Stimulated activated memory B cell treated with anti-CD40 and anti-IgM and Interleukin-4, amounts not matched to agents 10 μg/mL and 1 μg/mL and 100 μg/mL, for 72 hours (primary cell): ENCODE measurements around the gene LIN37.
"Not testable (repeated sequence)": the region's sequence is repeated elsewhere in the genome, so short reads cannot be mapped to it uniquely, and the experiment has no call there.

ENCODE experiments used
- ATAC-seq: fragments of 150-1000 bp; cut with Tn5 transposase; 2 replicates; pipeline ENCODE4 v1.10.0; 2021
- H3K27ac Mint-ChIP-seq: one replicate; pipeline ENCODE4 v1.8.0; 2022; ENCODE audit warnings: mild to moderate bottlenecking, mixed read lengths
- H3K27me3 Mint-ChIP-seq: one replicate; pipeline ENCODE4 v1.8.0; 2022; ENCODE audit warnings: mixed read lengths
- H3K36me3 Mint-ChIP-seq: one replicate; pipeline ENCODE4 v1.8.0; 2022; ENCODE audit warnings: mixed read lengths
- H3K4me1 Mint-ChIP-seq: one replicate; pipeline ENCODE4 v1.8.0; 2022; ENCODE audit warnings: mixed read lengths
- H3K4me3 Mint-ChIP-seq: one replicate; pipeline ENCODE4 v1.8.0; 2022; ENCODE audit warnings: mild to moderate bottlenecking, moderate library complexity, mixed read lengths
- H3K9me3 Mint-ChIP-seq: one replicate; pipeline ENCODE4 v1.8.0; 2022; ENCODE audit warnings: mixed read lengths

LIN37 gene

DNA sequence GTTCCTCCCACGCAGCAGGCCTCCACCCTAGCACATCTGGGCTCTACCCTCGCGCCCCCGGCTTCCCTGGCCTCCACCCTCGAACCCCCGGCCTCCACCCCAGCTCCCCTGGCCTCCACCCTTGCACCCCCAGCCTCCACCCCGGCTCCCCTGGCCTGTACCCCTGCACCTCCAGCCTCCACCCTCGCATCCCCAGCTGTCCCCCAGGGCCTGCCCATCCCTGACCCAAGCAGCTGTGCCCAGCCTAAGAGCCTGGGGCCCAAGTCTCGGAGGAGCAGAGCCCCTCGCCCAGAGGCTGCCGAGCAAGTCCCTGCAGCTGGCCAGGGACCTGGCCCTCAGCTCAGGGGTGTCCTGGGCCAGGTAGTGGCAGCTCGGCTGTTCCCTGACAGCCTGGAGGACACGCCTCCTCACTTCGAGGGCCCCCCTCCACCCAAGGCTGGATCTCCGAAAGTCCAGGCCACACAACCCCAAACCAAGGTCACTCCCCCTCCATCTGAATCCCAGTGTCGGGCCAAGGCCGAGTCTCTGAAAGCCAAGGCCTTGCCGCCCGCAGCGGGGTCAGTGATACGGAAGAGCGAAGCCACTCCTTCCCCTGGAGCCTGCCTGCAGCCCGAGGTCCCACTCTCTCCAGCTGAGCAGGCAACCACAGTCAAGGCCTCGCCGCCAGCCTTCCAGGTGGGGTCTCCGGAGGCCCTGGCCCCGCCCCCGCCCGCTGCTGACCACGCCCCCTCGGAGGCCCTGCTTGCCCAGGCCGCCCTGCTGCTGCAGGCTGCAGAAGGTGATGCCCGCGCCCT is 19.1 kb downstream of the LIN37 start:
- Mint-ChIP-seq H3K4me1 (peaks cover 7% of the 10 kb centered on the region), H3K4me3 (no peak overlapping the region), H3K9me3 (no peaks in the 10 kb centered on the region), H3K36me3 (peaks cover 37% of the 10 kb centered on the region), H3K27ac (no peak overlapping the region), H3K27me3 (no peaks in the 10 kb centered on the region)
- peak; percentile 56 for ATAC-seq

DNA sequence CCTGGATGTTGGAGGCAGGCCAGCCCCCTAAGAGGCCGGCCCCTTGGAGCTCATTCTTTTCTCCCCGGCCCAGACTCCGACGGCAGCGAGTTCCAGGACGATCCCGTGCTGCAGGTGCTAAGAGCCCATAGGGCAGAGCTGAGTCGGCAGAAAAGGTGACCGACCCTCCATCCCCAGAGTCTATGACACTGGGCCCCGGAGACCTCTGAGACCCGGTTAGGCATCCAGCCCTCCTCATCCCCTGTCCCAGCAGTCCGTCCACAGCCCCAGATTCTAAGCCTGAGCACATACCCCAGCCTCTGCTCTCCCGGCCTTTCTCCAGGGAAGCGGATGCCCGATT is 19.7 kb downstream of the LIN37 start:
- Mint-ChIP-seq H3K9me3 (no peaks in the 10 kb centered on the region), H3K27ac (no peak overlapping the region), H3K4me3 (no peak overlapping the region), H3K27me3 (no peaks in the 10 kb centered on the region), H3K4me1 (peaks cover 7% of the 10 kb centered on the region), H3K36me3 (peaks cover 37% of the 10 kb centered on the region)
- no peak for ATAC-seq

GRCh38 chr19:35772362-35772761 is 24.0 kb downstream of the LIN37 start:
- Mint-ChIP-seq H3K4me1 (peaks cover 28% of the 10 kb centered on the region), H3K36me3 (peaks cover 19% of the 10 kb centered on the region)
- H3K9me3 Mint-ChIP-seq, ATAC-seq, H3K27ac Mint-ChIP-seq, H3K27me3 Mint-ChIP-seq, H3K4me3 Mint-ChIP-seq: not testable (repeated sequence)

- no peak for ATAC-seq
- no peak overlapping the region for H3K4me3 Mint-ChIP-seq
- H3K4me1 Mint-ChIP-seq: peaks cover 24% of the 10 kb centered on the region
- no peaks in the 10 kb centered on the region for H3K27me3 Mint-ChIP-seq
- no peaks in the 10 kb centered on the region for H3K9me3 Mint-ChIP-seq
- H3K36me3 Mint-ChIP-seq: peaks cover 11% of the 10 kb centered on the region
- H3K27ac Mint-ChIP-seq: no peak overlapping the region
Measured at GRCh38 chr19:35773020-35773806, 24.8 kb downstream of the LIN37 start.

DNA sequence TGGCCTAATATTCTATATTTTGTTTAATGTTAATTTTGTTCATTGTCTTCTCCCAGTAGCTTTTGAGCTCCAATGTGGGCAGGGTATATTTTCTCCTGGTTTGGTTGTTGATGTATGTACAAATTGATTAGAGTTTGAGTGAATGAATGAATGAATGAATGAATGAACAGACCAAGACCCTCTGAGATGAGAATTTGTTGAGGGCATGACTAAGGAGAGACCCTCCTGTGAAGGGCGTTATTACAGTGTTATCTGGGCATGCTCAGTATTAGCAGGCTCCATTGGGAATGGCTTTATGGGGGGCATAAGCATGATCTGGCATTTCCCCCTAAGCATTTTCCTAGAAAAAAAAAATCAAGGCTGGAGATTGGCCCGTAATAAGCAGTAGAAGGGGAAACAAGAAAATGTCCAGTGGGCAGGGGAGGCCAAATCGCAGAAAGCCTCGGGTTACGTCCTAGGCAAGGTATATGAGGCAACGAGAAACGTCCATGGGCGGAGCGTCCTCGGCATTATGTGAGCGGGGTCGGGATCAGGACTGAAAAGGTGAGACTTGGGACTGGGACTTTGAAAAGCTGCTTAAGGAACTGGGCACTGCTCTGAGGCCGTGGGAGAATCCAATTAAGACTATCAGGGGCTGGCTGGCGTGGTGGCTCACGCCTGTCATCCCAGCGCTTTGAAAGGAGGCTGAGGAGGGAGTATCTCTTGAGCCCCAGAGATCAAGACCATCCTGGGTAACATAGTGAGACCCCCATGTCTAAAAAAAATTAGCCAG is 26.1 kb downstream of the LIN37 start:
- peak overlapping the region; percentile 91 for H3K4me3 Mint-ChIP-seq
- no peaks in the 10 kb centered on the region for H3K27me3 Mint-ChIP-seq
- no peak for ATAC-seq
- peaks cover 22% of the 10 kb centered on the region for H3K4me1 Mint-ChIP-seq
- H3K36me3 Mint-ChIP-seq: no peaks in the 10 kb centered on the region
- H3K9me3 Mint-ChIP-seq: no peaks in the 10 kb centered on the region
- H3K27ac Mint-ChIP-seq: peak overlapping the region; percentile 70

DNA sequence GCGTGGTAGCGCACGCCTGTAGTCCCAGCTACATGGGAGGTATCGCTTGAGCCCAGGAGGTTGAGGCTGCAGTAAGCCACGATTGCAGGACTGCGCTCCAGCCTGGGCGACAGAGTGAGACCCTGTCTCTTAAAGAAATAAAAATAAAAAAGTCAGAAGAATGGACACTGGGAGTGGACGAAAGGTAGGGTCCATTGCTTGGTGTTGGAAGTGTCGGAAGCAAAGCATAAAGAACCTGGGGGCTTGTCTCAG is 26.6 kb downstream of the LIN37 start:
- no peak for ATAC-seq
- no peaks in the 10 kb centered on the region for H3K9me3 Mint-ChIP-seq
- H3K4me3 Mint-ChIP-seq: peak overlapping the region; percentile 91
- H3K36me3 Mint-ChIP-seq: no peaks in the 10 kb centered on the region
- H3K27me3 Mint-ChIP-seq: no peaks in the 10 kb centered on the region
- H3K4me1 Mint-ChIP-seq: peaks cover 22% of the 10 kb centered on the region
- peak overlapping the region; percentile 70 for H3K27ac Mint-ChIP-seq

DNA sequence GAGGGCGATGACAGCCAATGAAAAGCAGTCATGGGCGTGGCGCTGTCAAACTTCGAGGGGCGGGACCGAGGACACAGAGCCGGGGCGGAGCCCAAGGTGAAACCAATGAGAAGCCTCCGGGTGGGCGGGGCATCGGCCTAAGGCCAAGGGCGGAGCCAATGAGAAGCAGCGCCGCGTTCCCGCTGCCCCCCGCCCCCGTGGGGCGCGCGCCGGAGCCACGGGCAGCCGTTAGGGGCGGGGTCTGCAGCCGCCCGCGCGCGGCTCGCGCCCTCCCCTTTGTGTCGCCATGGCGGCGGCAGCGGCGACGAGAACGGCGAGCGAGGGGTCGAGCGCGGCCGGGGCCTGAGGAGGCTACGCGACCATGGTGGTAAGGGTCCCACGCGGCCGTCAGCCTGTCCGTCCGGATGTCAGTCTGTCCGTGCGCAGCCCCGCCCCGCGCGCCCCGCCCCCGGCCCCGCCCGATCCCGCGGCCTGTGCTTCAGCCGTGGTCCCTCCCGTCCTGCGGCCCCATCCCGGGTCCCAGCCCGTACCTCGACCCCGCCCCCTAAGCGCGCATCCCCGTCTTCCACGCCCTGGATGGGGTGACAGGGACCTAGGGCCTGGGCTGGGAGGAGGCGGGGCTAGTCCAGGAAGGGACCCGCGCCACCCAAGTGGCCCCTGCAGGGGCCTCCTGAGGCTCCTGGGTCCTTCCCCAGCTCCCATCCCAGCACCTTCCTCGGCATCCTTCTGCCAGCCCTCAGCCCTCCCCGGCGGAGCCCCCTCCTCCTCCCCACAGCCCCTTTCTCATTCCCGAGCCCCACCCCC is 27.1 kb downstream of the LIN37 start, which contains the start of gene ARHGAP33:
TSS of gene ARHGAP33 (plus strand) at position 267 of the 804 bp plus-strand sequence. CDS start at position 362, 95 bp downstream.
- H3K9me3 Mint-ChIP-seq: no peaks in the 10 kb centered on the region
- H3K4me1 Mint-ChIP-seq: peaks cover 22% of the 10 kb centered on the region
- H3K27me3 Mint-ChIP-seq: no peaks in the 10 kb centered on the region
- peak; percentile 98 for ATAC-seq
- H3K36me3 Mint-ChIP-seq: no peaks in the 10 kb centered on the region
- peak within 1 kb of the TSS; percentile 91 for H3K4me3 Mint-ChIP-seq
- peak within 1 kb of the TSS; percentile 70 for H3K27ac Mint-ChIP-seq

GRCh38 chr19:35776102-35776788 is 27.9 kb downstream of the LIN37 start:
- H3K27me3 Mint-ChIP-seq: no peaks in the 10 kb centered on the region
- peak overlapping the region; percentile 62 for H3K27ac Mint-ChIP-seq
- H3K9me3 Mint-ChIP-seq: no peaks in the 10 kb centered on the region
- peaks cover 22% of the 10 kb centered on the region for H3K4me1 Mint-ChIP-seq
- ATAC-seq: no peak
- peak overlapping the region; percentile 91 for H3K4me3 Mint-ChIP-seq
- H3K36me3 Mint-ChIP-seq: no peaks in the 10 kb centered on the region

DNA sequence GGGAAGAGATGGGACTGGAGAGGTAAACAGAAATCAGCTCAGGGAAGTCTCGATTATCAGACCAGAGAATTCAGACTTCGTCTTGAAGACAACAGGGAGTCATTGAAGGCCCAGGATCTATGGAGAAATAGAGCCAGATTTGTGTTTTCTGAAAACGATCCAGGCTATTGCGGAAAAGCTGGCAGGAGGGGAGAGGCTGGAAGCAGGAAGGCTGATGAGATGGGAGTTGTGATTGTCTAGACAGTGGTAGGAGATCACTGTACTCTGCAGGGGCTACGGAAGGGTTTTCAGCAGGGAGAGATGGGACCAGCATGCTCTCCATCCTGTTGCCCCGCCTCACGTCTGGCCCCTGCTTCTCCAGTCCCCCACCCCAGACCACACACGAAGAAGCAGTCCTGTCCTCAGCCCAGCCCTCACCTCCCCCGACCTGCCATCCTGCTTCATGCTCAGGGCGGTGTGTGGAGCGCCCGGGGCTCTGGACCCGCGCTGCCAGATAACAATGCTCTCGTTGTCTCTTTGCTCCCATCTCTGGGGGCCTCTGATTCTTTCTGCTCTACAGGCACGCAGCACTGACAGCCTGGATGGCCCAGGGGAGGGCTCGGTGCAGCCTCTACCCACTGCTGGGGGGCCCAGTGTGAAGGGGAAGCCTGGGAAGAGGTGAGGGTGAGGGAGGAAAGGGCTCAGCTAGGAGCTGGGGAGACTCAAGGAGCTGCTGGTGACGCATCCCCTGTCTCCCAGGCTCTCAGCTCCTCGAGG is 28.9 kb downstream of the LIN37 start:
- no peaks in the 10 kb centered on the region for H3K9me3 Mint-ChIP-seq
- H3K4me1 Mint-ChIP-seq: peaks cover 22% of the 10 kb centered on the region
- H3K27me3 Mint-ChIP-seq: no peaks in the 10 kb centered on the region
- no peak overlapping the region for H3K27ac Mint-ChIP-seq
- no peak overlapping the region for H3K4me3 Mint-ChIP-seq
- ATAC-seq: no peak
- no peaks in the 10 kb centered on the region for H3K36me3 Mint-ChIP-seq

- no peak overlapping the region for H3K4me3 Mint-ChIP-seq
- H3K27me3 Mint-ChIP-seq: no peaks in the 10 kb centered on the region
- H3K36me3 Mint-ChIP-seq: no peaks in the 10 kb centered on the region
- no peak overlapping the region for H3K27ac Mint-ChIP-seq
- peaks cover 22% of the 10 kb centered on the region for H3K4me1 Mint-ChIP-seq
- no peak for ATAC-seq
- no peaks in the 10 kb centered on the region for H3K9me3 Mint-ChIP-seq
Measured at GRCh38 chr19:35777961-35778360, 29.6 kb downstream of the LIN37 start.

DNA sequence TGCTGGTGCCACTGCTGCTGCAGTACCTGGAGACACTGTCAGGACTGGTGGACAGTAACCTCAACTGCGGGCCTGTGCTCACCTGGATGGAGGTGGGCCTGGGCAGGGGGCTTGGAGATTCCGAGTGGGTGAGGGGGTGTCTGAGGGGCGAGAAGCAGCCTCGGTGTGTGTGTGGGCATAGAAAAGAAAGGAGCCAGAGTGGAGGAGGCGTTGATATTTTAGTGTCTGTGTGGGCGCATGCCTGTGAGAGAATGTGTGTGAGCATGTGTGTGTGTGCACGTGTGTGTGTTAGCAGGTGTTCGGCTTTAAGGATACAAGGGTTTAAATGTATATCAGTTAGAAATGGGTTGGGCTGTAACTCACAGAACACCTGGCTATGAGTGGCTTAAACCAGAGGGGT is 30.7 kb downstream of the LIN37 start:
- H3K27ac Mint-ChIP-seq: no peak overlapping the region
- H3K36me3 Mint-ChIP-seq: no peaks in the 10 kb centered on the region
- no peaks in the 10 kb centered on the region for H3K9me3 Mint-ChIP-seq
- no peak for ATAC-seq
- H3K27me3 Mint-ChIP-seq: no peaks in the 10 kb centered on the region
- no peak overlapping the region for H3K4me3 Mint-ChIP-seq
- H3K4me1 Mint-ChIP-seq: peaks cover 27% of the 10 kb centered on the region

- Mint-ChIP-seq H3K4me1 (peaks cover 18% of the 10 kb centered on the region), H3K27ac (no peak overlapping the region), H3K4me3 (no peak overlapping the region), H3K27me3 (no peaks in the 10 kb centered on the region), H3K9me3 (no peaks in the 10 kb centered on the region), H3K36me3 (no peaks in the 10 kb centered on the region)
- ATAC-seq: no peak
Measured at GRCh38 chr19:35780058-35780457, 31.7 kb downstream of the LIN37 start.

DNA sequence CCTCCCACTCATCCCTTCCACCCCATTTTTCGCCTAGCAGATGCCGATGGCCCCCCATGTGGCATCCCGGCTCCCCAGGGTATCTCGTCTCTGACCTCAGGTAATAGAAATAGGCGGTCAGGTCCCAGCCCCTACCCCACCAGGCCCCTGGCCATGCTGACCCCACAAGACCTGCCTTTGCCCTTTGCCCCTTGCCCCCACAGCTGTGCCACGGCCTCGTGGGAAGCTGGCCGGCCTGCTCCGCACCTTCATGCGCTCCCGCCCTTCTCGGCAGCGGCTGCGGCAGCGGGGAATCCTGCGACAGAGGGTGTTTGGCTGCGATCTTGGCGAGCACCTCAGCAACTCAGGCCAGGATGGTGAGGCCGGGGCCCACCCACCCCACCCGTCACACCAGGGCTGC is 32.3 kb downstream of the LIN37 start:
- H3K4me1 Mint-ChIP-seq: peaks cover 16% of the 10 kb centered on the region
- H3K36me3 Mint-ChIP-seq: no peaks in the 10 kb centered on the region
- no peak overlapping the region for H3K27ac Mint-ChIP-seq
- ATAC-seq: no peak
- H3K9me3 Mint-ChIP-seq: no peaks in the 10 kb centered on the region
- H3K27me3 Mint-ChIP-seq: no peaks in the 10 kb centered on the region
- H3K4me3 Mint-ChIP-seq: no peak overlapping the region

DNA sequence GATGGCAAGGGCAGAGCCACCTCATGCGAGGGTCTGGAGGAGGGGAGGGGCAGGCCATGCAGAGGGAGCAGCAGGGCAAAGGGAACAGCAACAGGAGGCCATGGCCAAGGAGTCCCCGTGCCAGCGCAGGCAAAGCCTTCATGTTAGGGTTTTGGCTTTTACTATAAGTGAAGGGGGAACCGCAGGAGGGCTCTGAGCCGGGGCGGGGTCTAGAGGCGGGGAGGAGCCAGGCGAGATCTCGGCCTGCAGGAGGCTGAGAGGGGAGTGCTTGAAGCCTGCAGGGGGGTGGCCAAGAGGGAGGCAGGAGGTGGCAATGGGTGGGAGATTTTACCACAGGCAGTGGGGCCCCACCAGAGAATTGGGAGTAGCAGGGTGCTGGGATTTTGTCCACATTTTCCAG is 33.3 kb downstream of the LIN37 start:
- no peaks in the 10 kb centered on the region for H3K36me3 Mint-ChIP-seq
- no peak overlapping the region for H3K27ac Mint-ChIP-seq
- ATAC-seq: no peak
- H3K9me3 Mint-ChIP-seq: no peaks in the 10 kb centered on the region
- no peak overlapping the region for H3K4me3 Mint-ChIP-seq
- no peaks in the 10 kb centered on the region for H3K27me3 Mint-ChIP-seq
- peaks cover 6% of the 10 kb centered on the region for H3K4me1 Mint-ChIP-seq
